Activated naive CD4-positive, alpha-beta T cell treated with anti-CD3 and anti-CD28 coated beads for 36 hours (primary cell): ENCODE measurements around the gene C5orf15. TPM values are rescaled to one million over a fixed set of nuclear protein-coding genes. Genes with fewer than 3 reads are reported as not detected.
"Not testable (repeated sequence)": the region's sequence is repeated elsewhere in the genome, so short reads cannot be mapped to it uniquely, and the experiment has no call there.

Experiments
- CTCF ChIA-PET: fragments of 350-600 bp; sonication (Branson Sonifier 250); formaldehyde crosslinking; loops from one replicate; lab custom pipeline; 2021; ENCODE audit warnings: antibody characterized with exemption; lab: Charles Lee
- DNase-seq: peaks from one replicate; pipeline ENCODE4 v3.0.0-alpha.2; 2020
- H3K27ac Mint-ChIP-seq: one replicate; pipeline ENCODE4 v1.8.0; 2021; ENCODE audit warnings: mild to moderate bottlenecking, mixed read lengths
- H3K27me3 Mint-ChIP-seq: one replicate; pipeline ENCODE4 v1.8.0; 2021; ENCODE audit warnings: low read depth, mixed read lengths
- H3K36me3 Mint-ChIP-seq: one replicate; pipeline ENCODE4 v1.8.0; 2021; ENCODE audit warnings: low read depth, mixed read lengths
- H3K4me1 Mint-ChIP-seq: one replicate; pipeline ENCODE4 v1.8.0; 2021; ENCODE audit warnings: low read depth, mixed read lengths
- H3K4me3 Mint-ChIP-seq: one replicate; pipeline ENCODE4 v1.8.0; 2021; ENCODE audit warnings: mild to moderate bottlenecking, moderate library complexity, mixed read lengths
- H3K9me3 Mint-ChIP-seq: one replicate; pipeline ENCODE4 v1.8.0; 2021; ENCODE audit warnings: mixed read lengths
- intact Hi-C: fragments of 100-400 bp; cut with micrococcal nuclease; formaldehyde crosslinking; loops from one replicate; pipeline ENCODE4 v1.15.1; 2023
- total RNA-seq, 2 experiments: library from RNA; stranded (reverse); gene quantifications; one replicate each; pipeline ENCODE4 v1.2.3, GENCODE V29; 2021

Gene C5orf15
- total RNA-seq, 2 experiments from 2014 or later, result 18.1 to 18.6 TPM

- no peak for DNase-seq
- Mint-ChIP-seq H3K27ac (no peak overlapping the region), H3K36me3 (peaks cover 28% of the 10 kb centered on the region), H3K27me3 (no peaks in the 10 kb centered on the region), H3K4me3 (no peak overlapping the region), H3K9me3 (no peaks in the 10 kb centered on the region), H3K4me1 (peaks cover 35% of the 10 kb centered on the region)
- intact Hi-C loops, result loop anchor here (10.0 kb wide), 1 partner anchor 238 kb away; no protein-coding TSS in a partner anchor
- CTCF ChIA-PET, result interaction anchor here (3.4 kb wide), 1 partner anchor 13 kb away, joined by 14 read pairs; no protein-coding TSS in a partner anchor
These were observed 24.2 kb upstream of the C5orf15 start for GRCh38 chr5:133992429-133993155.

DNA sequence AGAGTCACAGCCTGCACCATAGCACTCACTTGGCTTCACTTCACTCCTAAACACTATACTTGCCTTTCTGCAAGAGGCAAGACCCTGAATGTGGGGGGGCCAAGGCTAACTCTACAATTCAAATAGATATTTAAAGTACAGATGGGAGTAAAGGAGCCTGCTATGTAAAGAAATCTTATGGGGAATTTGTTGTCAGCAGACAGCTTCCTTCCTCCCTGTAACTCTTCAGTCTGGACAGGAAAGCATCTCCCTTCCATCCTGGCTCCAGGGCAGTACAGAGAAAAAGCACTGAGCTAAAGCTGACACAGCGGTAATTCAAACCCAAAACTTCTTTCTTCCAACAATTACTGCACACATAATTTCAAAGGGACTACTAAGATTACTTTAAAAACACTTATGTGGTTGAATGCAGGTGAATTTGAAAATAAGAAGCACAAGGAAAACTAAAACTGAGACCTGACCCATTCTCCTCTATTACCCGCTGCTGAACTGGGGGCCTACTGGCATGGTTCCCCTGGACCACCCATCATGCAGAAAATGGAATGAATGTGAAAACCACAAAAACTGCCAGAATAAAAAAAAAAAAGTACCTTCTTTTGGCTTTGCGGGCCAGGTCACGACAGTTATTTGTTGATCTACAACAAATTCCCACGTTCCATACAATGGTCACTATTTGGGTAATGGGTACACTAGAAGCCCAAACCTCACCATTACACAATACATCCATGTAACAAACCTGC is 22.9 kb upstream of the C5orf15 start:
- intact Hi-C loops, result loop anchor here (10.0 kb wide), 1 partner anchor 237 kb away; no protein-coding TSS in a partner anchor
- H3K9me3 Mint-ChIP-seq, result no peaks in the 10 kb centered on the region
- no peaks in the 10 kb centered on the region for H3K27me3 Mint-ChIP-seq
- no peak for DNase-seq
- H3K4me3 Mint-ChIP-seq, result no peak overlapping the region
- peaks cover 34% of the 10 kb centered on the region for H3K36me3 Mint-ChIP-seq
- peaks cover 27% of the 10 kb centered on the region for H3K4me1 Mint-ChIP-seq
- CTCF ChIA-PET, result interaction anchor here (3.4 kb wide), 1 partner anchor 12 kb away, joined by 14 read pairs; no protein-coding TSS in a partner anchor
- H3K27ac Mint-ChIP-seq, result no peak overlapping the region

GRCh38 chr5:133990396-133990795 is 22.0 kb upstream of the C5orf15 start:
- Mint-ChIP-seq H3K36me3 (peaks cover 38% of the 10 kb centered on the region), H3K27ac (no peak overlapping the region), H3K9me3 (no peaks in the 10 kb centered on the region), H3K4me3 (no peak overlapping the region), H3K27me3 (no peaks in the 10 kb centered on the region), H3K4me1 (peaks cover 21% of the 10 kb centered on the region)
- no peak for DNase-seq
- CTCF ChIA-PET, result interaction anchor here (1.1 kb wide), 1 partner anchor 10 kb away, joined by 5 read pairs; no protein-coding TSS in a partner anchor
- intact Hi-C loops, result loop anchor here (10.0 kb wide), 1 partner anchor 236 kb away; no protein-coding TSS in a partner anchor

DNA sequence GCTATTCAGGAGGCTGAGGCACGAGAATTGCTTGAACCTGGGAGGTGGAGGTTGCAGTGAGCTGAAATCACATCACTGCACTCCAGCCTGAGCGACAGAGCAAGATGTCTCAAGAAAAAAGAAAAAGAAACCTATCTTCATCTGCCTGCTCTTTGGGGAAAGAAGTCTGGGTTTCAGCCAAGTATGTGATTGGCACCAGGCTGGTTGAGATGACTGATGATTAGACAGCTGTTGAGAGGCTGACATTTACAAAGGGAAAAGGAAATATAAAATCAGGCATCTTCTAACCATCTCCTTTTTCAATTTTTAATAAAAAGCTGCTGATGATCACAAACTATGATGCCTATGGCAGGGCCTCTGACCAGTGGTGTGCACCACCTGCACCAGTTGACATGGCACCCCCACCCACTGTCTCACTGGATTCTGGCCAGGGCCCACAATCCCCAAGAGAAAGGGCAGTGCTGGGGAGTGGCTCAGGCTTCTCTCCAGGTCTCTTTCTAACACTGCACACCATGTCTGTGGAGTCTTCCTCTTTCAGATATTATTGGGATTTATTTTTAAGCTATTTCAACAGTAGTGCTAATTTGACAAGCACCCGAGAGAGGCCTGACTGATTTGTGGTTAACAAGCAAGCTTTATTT is 17.2 kb upstream of the C5orf15 start:
- DNase-seq, result no peak
- Mint-ChIP-seq H3K36me3 (peaks cover 32% of the 10 kb centered on the region), H3K27me3 (no peaks in the 10 kb centered on the region), H3K9me3 (no peaks in the 10 kb centered on the region), H3K4me3 (no peak overlapping the region), H3K4me1 (peaks cover 5% of the 10 kb centered on the region), H3K27ac (no peak overlapping the region)
- CTCF ChIA-PET, result interaction anchor here (0.6 kb wide), 1 partner anchor 40 kb away, joined by 4 read pairs; no protein-coding TSS in a partner anchor
- intact Hi-C loops, result no loop called here

- Mint-ChIP-seq H3K27me3 (no peaks in the 10 kb centered on the region), H3K4me1 (peaks cover 9% of the 10 kb centered on the region), H3K4me3 (no peak overlapping the region), H3K27ac (no peak overlapping the region), H3K36me3 (peaks cover 33% of the 10 kb centered on the region), H3K9me3 (no peaks in the 10 kb centered on the region)
- no peak for DNase-seq
- CTCF ChIA-PET, result interaction anchor here (1.0 kb wide), 1 partner anchor 13 kb away, joined by 3 read pairs; no protein-coding TSS in a partner anchor
- intact Hi-C loops, result no loop called here
These were observed 15.2 kb upstream of the C5orf15 start for GRCh38 chr5:133983674-133984073.

DNA sequence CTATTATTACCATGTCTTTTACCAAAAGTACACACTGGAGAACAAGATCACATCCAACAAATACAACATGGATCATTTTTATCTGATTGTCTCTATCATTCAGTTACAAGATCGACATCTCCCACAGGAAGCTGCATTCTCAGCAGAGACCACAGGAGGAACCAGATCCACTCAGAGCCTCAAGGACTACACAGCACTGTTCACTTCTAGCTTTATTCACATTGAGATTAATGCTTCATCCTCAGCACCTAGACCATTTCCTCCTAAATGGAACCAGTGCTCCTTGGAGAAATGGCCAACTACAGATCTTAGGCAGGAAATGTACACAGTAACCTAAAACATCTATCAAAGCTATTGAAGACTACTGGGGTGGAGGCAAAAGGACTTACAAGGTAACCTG is 13.3 kb upstream of the C5orf15 start:
- Mint-ChIP-seq H3K4me1 (peaks cover 28% of the 10 kb centered on the region), H3K4me3 (no peak overlapping the region), H3K36me3 (peaks cover 34% of the 10 kb centered on the region), H3K27me3 (no peaks in the 10 kb centered on the region), H3K9me3 (no peaks in the 10 kb centered on the region), H3K27ac (no peak overlapping the region)
- CTCF ChIA-PET, result interaction anchor here (0.7 to 1.1 kb wide), 3 partner anchors 12 to 37 kb away, joined by 3 read pairs; no protein-coding TSS in a partner anchor
- intact Hi-C loops, result no loop called here
- DNase-seq, result no peak

- CTCF ChIA-PET, result interaction anchor here (0.6 to 2.9 kb wide), 9 partner anchors 10 to 871 kb away, joined by 3 to 14 read pairs (median 5); partner anchors contain the start of gene VDAC1
- peaks cover 34% of the 10 kb centered on the region for H3K4me1 Mint-ChIP-seq
- no peaks in the 10 kb centered on the region for H3K27me3 Mint-ChIP-seq
- no peaks in the 10 kb centered on the region for H3K9me3 Mint-ChIP-seq
- H3K27ac Mint-ChIP-seq, result no peak overlapping the region
- H3K36me3 Mint-ChIP-seq, result peaks cover 37% of the 10 kb centered on the region
- intact Hi-C loops, result no loop called here
- DNase-seq, result no peak
- H3K4me3 Mint-ChIP-seq, result no peak overlapping the region
These were observed 12.2 kb upstream of the C5orf15 start for GRCh38 chr5:133980652-133981051.

DNA sequence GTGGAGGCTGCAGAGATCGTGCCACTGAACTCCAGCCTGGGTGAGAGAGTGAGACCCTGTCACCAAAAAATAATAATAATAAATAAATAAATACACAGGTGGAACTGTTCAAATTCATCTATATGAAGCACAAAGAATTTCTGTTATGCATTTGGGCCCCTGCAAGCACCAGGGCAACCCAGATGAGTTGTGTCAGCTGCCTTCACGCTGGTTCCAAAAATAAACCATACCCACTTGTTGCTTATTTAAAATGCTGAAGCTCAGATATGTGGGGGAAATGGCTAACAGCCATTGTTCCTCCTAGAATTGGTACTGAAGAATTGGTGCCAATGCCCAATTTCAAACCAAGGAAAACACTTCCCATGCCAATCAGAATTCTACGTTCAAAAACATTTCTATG is 10.5 kb upstream of the C5orf15 start:
- Mint-ChIP-seq H3K36me3 (peaks cover 36% of the 10 kb centered on the region), H3K4me1 (peaks cover 36% of the 10 kb centered on the region), H3K4me3 (no peak overlapping the region), H3K9me3 (no peaks in the 10 kb centered on the region), H3K27ac (no peak overlapping the region), H3K27me3 (no peaks in the 10 kb centered on the region)
- intact Hi-C loops, result loop anchor here (2.0 to 5.0 kb wide), 2 partner anchors 72 to 104 kb away; no protein-coding TSS in a partner anchor
- CTCF ChIA-PET, result interaction anchor here (1.0 to 2.9 kb wide), 7 partner anchors 14 to 84 kb away, joined by 3 to 14 read pairs (median 5); no protein-coding TSS in a partner anchor
- DNase-seq, result no peak

DNA sequence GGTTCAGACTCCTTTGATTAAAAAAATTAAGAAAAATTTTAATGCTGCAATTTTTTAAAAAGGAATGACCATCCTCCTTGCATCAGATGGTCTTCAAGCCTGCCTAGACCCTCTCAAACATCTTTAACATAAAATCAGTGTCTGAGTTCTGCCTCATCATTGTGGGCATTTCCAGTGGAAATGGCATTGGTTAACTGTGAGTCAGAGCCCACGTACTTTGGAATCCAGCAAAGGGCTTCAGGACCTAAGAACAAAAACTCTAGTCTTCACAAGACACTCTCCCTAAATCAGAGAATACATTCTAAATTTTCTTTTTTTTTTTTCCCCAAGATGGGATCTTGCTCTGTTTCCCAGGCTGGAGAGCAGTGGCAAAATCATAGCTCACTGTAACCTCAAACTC is 9.4 kb upstream of the C5orf15 start:
- Mint-ChIP-seq H3K9me3 (no peaks in the 10 kb centered on the region), H3K27me3 (no peaks in the 10 kb centered on the region), H3K4me1 (peaks cover 35% of the 10 kb centered on the region), H3K27ac (peak overlapping the region; percentile 75), H3K4me3 (no peak overlapping the region), H3K36me3 (peaks cover 34% of the 10 kb centered on the region)
- CTCF ChIA-PET, result interaction anchor here (1.0 to 2.9 kb wide), 5 partner anchors 8 to 26 kb away, joined by 3 to 14 read pairs (median 4); no protein-coding TSS in a partner anchor
- intact Hi-C loops, result loop anchor here (1.0 to 5.0 kb wide), 4 partner anchors 10 to 103 kb away; partner anchors contain the start of gene C5orf15
- no peak for DNase-seq

- peaks cover 37% of the 10 kb centered on the region for H3K36me3 Mint-ChIP-seq
- H3K4me3 Mint-ChIP-seq, result no peak overlapping the region
- intact Hi-C loops, result loop anchor here (1.0 to 5.0 kb wide), 3 partner anchors 9 to 70 kb away; partner anchors contain the start of gene C5orf15
- H3K27me3 Mint-ChIP-seq, result no peaks in the 10 kb centered on the region
- CTCF ChIA-PET, result interaction anchor here (0.6 to 1.7 kb wide), 5 partner anchors 7 to 134 kb away, joined by 3 to 5 read pairs (median 4); no protein-coding TSS in a partner anchor
- H3K27ac Mint-ChIP-seq, result peak overlapping the region; percentile 75
- peaks cover 32% of the 10 kb centered on the region for H3K4me1 Mint-ChIP-seq
- peak; percentile 60 for DNase-seq
- no peaks in the 10 kb centered on the region for H3K9me3 Mint-ChIP-seq
These were observed 8.8 kb upstream of the C5orf15 start for GRCh38 chr5:133977161-133977787.

- H3K9me3 Mint-ChIP-seq, H3K4me3 Mint-ChIP-seq, DNase-seq, CTCF ChIA-PET, H3K27me3 Mint-ChIP-seq: not testable (repeated sequence)
- Mint-ChIP-seq H3K27ac (peak overlapping the region; percentile 22), H3K36me3 (peaks cover 41% of the 10 kb centered on the region), H3K4me1 (peaks cover 32% of the 10 kb centered on the region)
- intact Hi-C loops, result loop anchor here (5.0 kb wide), 1 partner anchor 68 kb away; no protein-coding TSS in a partner anchor
These were observed 7.1 kb upstream of the C5orf15 start for GRCh38 chr5:133975546-133975945.
